Keratinocyte (primary cell): Measurements from ENCODE around the gene PRKAR2A. TPM values are rescaled to one million over a fixed set of nuclear protein-coding genes. Genes with fewer than 3 reads are reported as not detected.

Experiments
- DNase-seq: peaks from one replicate; pipeline ENCODE4 v3.0.0-alpha.2; 2011; ENCODE audit warnings: low read depth, missing footprints, low spot score
- FAIRE-seq: peaks from 2 replicates; lab custom pipeline; 2011; peaks lifted over from hg19 to GRCh38; lab: Jason Lieb, UNC
- H2AFZ ChIP-seq: 2 replicates; pipeline ENCODE4 v1.6.0; 2012; ENCODE audit warnings: low read length, control low read depth, inconsistent platforms; ENCODE audit not compliant: control insufficient read depth
- H3K27ac ChIP-seq: 2 replicates; pipeline ENCODE4 v1.5.1; 2011; ENCODE audit warnings: low read length; ENCODE audit not compliant: control insufficient read depth, insufficient read depth
- H3K27me3 ChIP-seq: 3 replicates; pipeline ENCODE4 v1.6.0; 2011; ENCODE audit warnings: low read length; ENCODE audit not compliant: control insufficient read depth, insufficient read depth; ENCODE audit errors: extremely low read depth
- H3K36me3 ChIP-seq, 2 experiments: 2 replicates in 1 of 2; 3 replicates in 1 of 2; pipeline ENCODE4 v1.5.1; 2011; ENCODE audit warnings: low read length in 2 of 2, mild to moderate bottlenecking in 1 of 2; ENCODE audit not compliant: control insufficient read depth in 2 of 2, insufficient read depth in 2 of 2; ENCODE audit errors: extremely low read depth in 1 of 2
- H3K4me1 ChIP-seq: 3 replicates; pipeline ENCODE4 v1.5.1; 2011; ENCODE audit warnings: low read length; ENCODE audit not compliant: control insufficient read depth, insufficient read depth; ENCODE audit errors: extremely low read depth
- H3K4me2 ChIP-seq: 3 replicates; pipeline ENCODE4 v1.6.0; 2011; ENCODE audit warnings: low read depth, low read length; ENCODE audit not compliant: control insufficient read depth, insufficient read depth; ENCODE audit errors: extremely low read depth
- H3K4me3 ChIP-seq, 3 experiments: fragments of 200-600 bp in 1 of 3; sonication (generic) in 1 of 3; 2 replicates in 2 of 3; 3 replicates in 1 of 3; pipeline ENCODE4 v1.5.1; 2011 to 2016; ENCODE audit warnings: low read length in 3 of 3, mild to moderate bottlenecking in 3 of 3, control low read depth in 2 of 3, inconsistent platforms in 1 of 3, low read depth in 1 of 3, mixed read lengths in 1 of 3, mixed run types in 1 of 3, moderate library complexity in 1 of 3; ENCODE audit not compliant: control insufficient read depth in 2 of 3, insufficient read depth in 2 of 3; ENCODE audit errors: extremely low read depth in 1 of 3
- H3K79me2 ChIP-seq: 2 replicates; pipeline ENCODE4 v1.6.0; 2012; ENCODE audit warnings: low read length; ENCODE audit not compliant: control insufficient read depth, insufficient read depth
- H3K9ac ChIP-seq: 3 replicates; pipeline ENCODE4 v1.6.0; 2011; ENCODE audit warnings: low read length; ENCODE audit not compliant: control insufficient read depth, insufficient read depth; ENCODE audit errors: extremely low read depth
- H3K9me1 ChIP-seq: 3 replicates; pipeline ENCODE4 v1.6.0; 2011; ENCODE audit warnings: low read length; ENCODE audit not compliant: control insufficient read depth, insufficient read depth; ENCODE audit errors: extremely low read depth
- H3K9me3 ChIP-seq: 2 replicates; pipeline ENCODE4 v1.5.1; 2012; ENCODE audit warnings: low read depth, low read length; ENCODE audit not compliant: control insufficient read depth
- H4K20me1 ChIP-seq: 3 replicates; pipeline ENCODE4 v1.6.0; 2011; ENCODE audit warnings: low read length; ENCODE audit not compliant: control insufficient read depth, insufficient read depth; ENCODE audit errors: extremely low read depth
- CTCF ChIP-seq, 3 experiments: IDR thresholded peaks in 1 of 3; conservative IDR thresholded peaks in 1 of 3; optimal IDR thresholded peaks in 1 of 3; 2 replicates in 2 of 3; 3 replicates in 1 of 3; pipeline versions ENCODE3 to v1.5.1; 2011; ENCODE audit warnings: low read length in 3 of 3, mild to moderate bottlenecking in 3 of 3, moderate library complexity in 2 of 3, control low read depth in 1 of 3, inconsistent platforms in 1 of 3; ENCODE audit not compliant: insufficient read depth in 2 of 3; ENCODE audit errors: extremely low read depth in 1 of 3
- EZH2 ChIP-seq: IDR thresholded peaks from one replicate; pipeline ENCODE4 v1.6.1; 2012; ENCODE audit warnings: inconsistent platforms, mild to moderate bottlenecking, low read length, moderate library complexity
- dilution Hi-C: fragments of 300-500 bp; cut with MboI; formaldehyde crosslinking; loops from one replicate; pipeline ENCODE4 v1.7.0; 2020; ENCODE audit warnings: low sequenced_read_pairs; ENCODE audit not compliant: extremely low pct_ligation_motif_present
- polyA plus RNA-seq, 5 experiments: library from polyadenylated mRNA; depleted of rRNA in 3 of 5; stranded (reverse) in 3 of 5; stranded (forward) in 1 of 5; unstranded in 1 of 5; fragments of >200 nt; gene quantifications; 1 replicate in 1 of 5; 2 replicates in 3 of 5; 3 replicates in 1 of 5; pipeline versions ENCODE4 v1.2.1 to v1.2.3, GENCODE V29; 2011 to 2012; ENCODE audit warnings: missing spikeins in 2 of 5, low read depth in 1 of 5, low replicate concordance in 1 of 5

The PRKAR2A gene
- polyA plus RNA-seq, 1 donor (not counting 4 experiments of a cell fraction or from before 2014, with no cell fraction given), result 23.2 TPM

- H3K9me1 ChIP-seq, result peaks cover 2% of the 10 kb centered on the region
- H2AFZ ChIP-seq, result no peak overlapping the region
- H3K4me1 ChIP-seq, result peaks cover 8% of the 10 kb centered on the region
- H3K27ac ChIP-seq, result no peak overlapping the region
- peaks cover 2% of the 10 kb centered on the region for H4K20me1 ChIP-seq
- no peak overlapping the region for H3K4me3 ChIP-seq
- H3K36me3 ChIP-seq, result no peaks in the 10 kb centered on the region
- peak; percentile 17 for FAIRE-seq
- H3K9ac ChIP-seq, result no peak overlapping the region
- no peaks in the 10 kb centered on the region for H3K27me3 ChIP-seq
- dilution Hi-C loops, result no loop called here
- no peak overlapping the region for H3K4me2 ChIP-seq
- TF ChIP-seq EZH2, result no peak
- TF ChIP-seq CTCF (optimal IDR thresholded peaks at IDR 0.05 in 1 of 3, IDR thresholded peaks at IDR 0.05 in 1 of 3, conservative IDR thresholded peaks at IDR 0.05 in 1 of 3; ENCODE audit: extremely low read depth in 1 of 3, insufficient read depth in 2 of 3, low read length in 3 of 3), result no peak
- peaks cover 21% of the 10 kb centered on the region for H3K79me2 ChIP-seq
- no peak for DNase-seq
- no peaks in the 10 kb centered on the region for H3K9me3 ChIP-seq
Observed at GRCh38 chr3:48845170-48845569, 2.5 kb downstream of the PRKAR2A start.

DNA sequence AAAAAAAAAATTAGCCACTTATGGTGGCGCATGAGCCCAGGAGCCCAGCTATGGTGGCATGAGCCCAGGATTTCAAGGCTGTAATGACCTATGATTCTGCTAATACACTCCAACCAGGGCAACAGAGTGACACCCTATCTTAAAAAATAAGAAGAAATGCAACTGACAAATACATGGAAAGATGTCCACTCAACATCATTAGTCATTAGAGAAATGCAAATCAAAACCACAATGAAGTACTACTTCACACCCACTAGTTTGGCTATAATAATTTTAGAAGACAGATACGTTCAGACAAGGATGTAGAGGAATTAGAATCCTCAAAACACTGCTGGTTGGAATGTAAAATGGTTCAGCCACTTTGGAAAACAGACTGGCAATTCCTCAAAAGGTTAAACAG is 10.5 kb downstream of the PRKAR2A start:
- dilution Hi-C loops, result no loop called here
- Histone ChIP-seq H3K9ac (no peak overlapping the region), H3K9me1 (no peaks in the 10 kb centered on the region), H3K79me2 (peaks cover 42% of the 10 kb centered on the region), H2AFZ (no peak overlapping the region), H3K4me1 (no peaks in the 10 kb centered on the region), H3K4me3 (no peak overlapping the region), H3K4me2 (no peak overlapping the region), H3K27ac (no peak overlapping the region), H3K27me3 (no peaks in the 10 kb centered on the region), H3K36me3 (no peaks in the 10 kb centered on the region), H4K20me1 (no peaks in the 10 kb centered on the region), H3K9me3 (no peaks in the 10 kb centered on the region)
- DNase-seq (no peak), FAIRE-seq (no peak)
- TF ChIP-seq CTCF (optimal IDR thresholded peaks at IDR 0.05 in 1 of 3, IDR thresholded peaks at IDR 0.05 in 1 of 3, conservative IDR thresholded peaks at IDR 0.05 in 1 of 3; ENCODE audit: extremely low read depth in 1 of 3, insufficient read depth in 2 of 3, low read length in 3 of 3), result no peak
- no peak for TF ChIP-seq EZH2
